PC-9 (cell line): Measurements from ENCODE around the gene FSTL1.

Experiments used
- CTCF ChIP-seq: fragments of 200-600 bp; sonication (generic); conservative IDR thresholded peaks from 2 replicates; pipeline ENCODE4 v1.6.1; 2017; ENCODE audit warnings: mixed run types, antibody characterized with exemption, mild to moderate bottlenecking, moderate library complexity
- EZH2 ChIP-seq: fragments of 200-600 bp; sonication (generic); IDR thresholded peaks from 2 replicates; pipeline ENCODE4 v1.8.0; 2017; ENCODE audit warnings: antibody characterized with exemption, low read depth

GRCh38 chr3:120472121-120472844 is 21.5 kb upstream of the FSTL1 start:
- TF ChIP-seq CTCF (no peak), EZH2 (no peak)
